Measurements from ENCODE around the gene TF.

Gene TF

DNA sequence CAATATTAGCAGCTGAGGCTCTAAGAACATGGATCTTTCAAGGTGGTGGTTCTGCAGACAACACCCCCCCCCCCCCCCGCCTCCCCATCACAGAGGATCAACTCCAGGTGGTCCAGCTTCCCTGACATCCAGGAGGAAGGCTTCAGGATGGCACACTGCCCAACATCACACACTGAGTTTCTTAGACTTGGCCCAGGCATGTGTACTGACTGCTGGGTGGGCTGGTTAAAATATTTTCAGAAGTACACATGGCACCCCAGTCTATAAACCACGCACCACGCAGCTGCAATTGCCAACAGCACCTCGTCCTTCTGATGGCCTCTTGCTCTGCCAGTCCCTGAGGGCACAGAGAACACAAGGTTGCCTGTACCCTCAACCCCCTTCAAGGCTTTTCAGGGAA is 81.5 kb downstream of the TF start:
- DNase-seq (ENCODE audit: low read depth, low spot score), result no peak
- TF ChIP-seq, protein P1, sequence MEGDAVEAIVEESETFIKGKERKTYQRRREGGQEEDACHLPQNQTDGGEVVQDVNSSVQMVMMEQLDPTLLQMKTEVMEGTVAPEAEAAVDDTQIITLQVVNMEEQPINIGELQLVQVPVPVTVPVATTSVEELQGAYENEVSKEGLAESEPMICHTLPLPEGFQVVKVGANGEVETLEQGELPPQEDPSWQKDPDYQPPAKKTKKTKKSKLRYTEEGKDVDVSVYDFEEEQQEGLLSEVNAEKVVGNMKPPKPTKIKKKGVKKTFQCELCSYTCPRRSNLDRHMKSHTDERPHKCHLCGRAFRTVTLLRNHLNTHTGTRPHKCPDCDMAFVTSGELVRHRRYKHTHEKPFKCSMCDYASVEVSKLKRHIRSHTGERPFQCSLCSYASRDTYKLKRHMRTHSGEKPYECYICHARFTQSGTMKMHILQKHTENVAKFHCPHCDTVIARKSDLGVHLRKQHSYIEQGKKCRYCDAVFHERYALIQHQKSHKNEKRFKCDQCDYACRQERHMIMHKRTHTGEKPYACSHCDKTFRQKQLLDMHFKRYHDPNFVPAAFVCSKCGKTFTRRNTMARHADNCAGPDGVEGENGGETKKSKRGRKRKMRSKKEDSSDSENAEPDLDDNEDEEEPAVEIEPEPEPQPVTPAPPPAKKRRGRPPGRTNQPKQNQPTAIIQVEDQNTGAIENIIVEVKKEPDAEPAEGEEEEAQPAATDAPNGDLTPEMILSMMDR (IDR thresholded peaks at IDR 0.05; ENCODE audit: low read depth, low read length), result no peak
- H3K4me3 ChIP-seq (ENCODE audit: low read depth, low read length), result no peak overlapping the region
- in situ Hi-C loops (cut with HindIII; ENCODE audit: low sequenced_read_pairs), result no loop called here

DNA sequence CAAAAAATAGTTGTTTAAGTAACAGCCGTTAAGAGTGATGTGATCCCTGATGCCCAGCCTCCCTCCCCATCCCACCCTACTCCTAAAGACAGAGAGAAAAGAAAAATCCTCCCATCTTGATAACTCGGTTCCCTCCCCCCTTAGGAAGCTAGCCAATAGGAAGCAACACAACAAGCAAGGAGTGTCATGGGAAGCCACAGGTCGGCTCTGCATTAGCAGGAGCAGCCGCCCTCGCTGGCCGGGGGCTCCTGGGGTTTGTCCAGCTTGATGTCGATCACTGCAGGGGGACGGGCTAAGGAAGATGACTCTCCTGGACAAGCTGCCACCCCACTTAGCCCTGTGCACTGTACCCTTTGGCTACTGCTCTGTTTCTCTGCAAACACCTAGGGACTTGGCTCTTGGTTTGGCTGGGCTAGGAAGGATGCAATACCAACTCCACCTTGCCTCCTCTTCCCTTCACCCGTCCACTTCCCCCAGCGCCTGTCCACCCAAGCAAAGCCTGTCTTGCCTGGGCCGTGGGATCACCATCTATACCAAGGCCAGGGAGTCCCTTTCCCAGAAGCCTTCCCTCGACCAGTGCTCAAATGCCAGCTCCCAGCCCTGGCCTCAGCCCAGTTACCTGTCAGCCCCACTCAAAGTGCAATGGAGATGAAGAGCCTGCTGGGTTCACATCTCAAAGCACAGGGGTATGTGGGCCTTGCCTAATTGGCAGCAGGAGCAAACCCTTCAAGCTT is 82.5 kb downstream of the TF start:
- in situ Hi-C loops (cut with HindIII; ENCODE audit: low sequenced_read_pairs), result no loop called here
- no peak overlapping the region for H3K4me3 ChIP-seq (ENCODE audit: low read depth, low read length)
- DNase-seq (ENCODE audit: low read depth, low spot score), result no peak
- TF ChIP-seq, protein P1 (IDR thresholded peaks at IDR 0.05; ENCODE audit: low read depth, low read length), result no peak

DNA sequence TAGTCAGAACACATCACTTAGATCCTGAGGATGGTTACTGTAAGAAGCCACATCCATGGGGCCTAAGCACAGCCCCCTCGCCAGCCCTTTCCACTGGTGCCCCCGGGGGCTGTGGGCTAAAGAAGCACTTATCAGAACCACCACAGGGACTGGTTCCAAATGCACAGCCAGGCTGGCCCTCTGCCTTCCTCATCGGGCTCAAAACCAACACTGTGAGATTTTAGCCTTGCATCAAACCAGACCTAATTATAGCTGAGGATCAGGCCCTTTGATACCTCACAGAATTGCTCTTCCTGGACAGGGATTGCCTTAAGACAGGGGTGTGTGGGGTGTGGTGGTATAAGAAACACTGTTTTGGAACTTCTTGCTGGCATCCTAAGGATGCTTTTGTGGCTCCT is 83.1 kb downstream of the TF start:
- no peak for DNase-seq (ENCODE audit: low read depth, low spot score)
- TF ChIP-seq, protein P1 (IDR thresholded peaks at IDR 0.05; ENCODE audit: low read depth, low read length), result no peak
- in situ Hi-C loops (cut with HindIII; ENCODE audit: low sequenced_read_pairs), result no loop called here
- no peak overlapping the region for H3K4me3 ChIP-seq (ENCODE audit: low read depth, low read length)

DNA sequence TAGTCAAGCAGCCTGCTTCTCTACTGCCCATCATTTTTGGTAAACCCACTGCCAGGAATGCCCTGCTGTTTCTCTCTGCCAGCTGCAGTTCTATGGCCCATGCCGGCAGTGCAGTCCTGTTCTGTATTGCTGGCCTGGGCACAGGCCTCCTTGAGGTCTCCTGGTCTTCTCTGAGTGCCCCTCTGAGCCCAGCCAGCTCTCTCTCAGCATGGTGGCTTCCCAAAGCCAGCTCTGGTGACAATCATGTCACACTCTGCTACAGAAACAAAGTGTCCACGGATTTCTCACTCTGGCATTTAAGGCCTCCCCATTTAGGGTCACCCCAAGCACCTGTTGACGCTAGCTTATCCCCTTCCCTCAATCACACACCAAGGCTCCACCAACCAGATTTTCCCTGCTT is 83.9 kb downstream of the TF start:
- DNase-seq (ENCODE audit: low read depth, low spot score), result no peak
- in situ Hi-C loops (cut with HindIII; ENCODE audit: low sequenced_read_pairs), result no loop called here
- no peak overlapping the region for H3K4me3 ChIP-seq (ENCODE audit: low read depth, low read length)
- TF ChIP-seq, protein P1 (IDR thresholded peaks at IDR 0.05; ENCODE audit: low read depth, low read length), result no peak

DNA sequence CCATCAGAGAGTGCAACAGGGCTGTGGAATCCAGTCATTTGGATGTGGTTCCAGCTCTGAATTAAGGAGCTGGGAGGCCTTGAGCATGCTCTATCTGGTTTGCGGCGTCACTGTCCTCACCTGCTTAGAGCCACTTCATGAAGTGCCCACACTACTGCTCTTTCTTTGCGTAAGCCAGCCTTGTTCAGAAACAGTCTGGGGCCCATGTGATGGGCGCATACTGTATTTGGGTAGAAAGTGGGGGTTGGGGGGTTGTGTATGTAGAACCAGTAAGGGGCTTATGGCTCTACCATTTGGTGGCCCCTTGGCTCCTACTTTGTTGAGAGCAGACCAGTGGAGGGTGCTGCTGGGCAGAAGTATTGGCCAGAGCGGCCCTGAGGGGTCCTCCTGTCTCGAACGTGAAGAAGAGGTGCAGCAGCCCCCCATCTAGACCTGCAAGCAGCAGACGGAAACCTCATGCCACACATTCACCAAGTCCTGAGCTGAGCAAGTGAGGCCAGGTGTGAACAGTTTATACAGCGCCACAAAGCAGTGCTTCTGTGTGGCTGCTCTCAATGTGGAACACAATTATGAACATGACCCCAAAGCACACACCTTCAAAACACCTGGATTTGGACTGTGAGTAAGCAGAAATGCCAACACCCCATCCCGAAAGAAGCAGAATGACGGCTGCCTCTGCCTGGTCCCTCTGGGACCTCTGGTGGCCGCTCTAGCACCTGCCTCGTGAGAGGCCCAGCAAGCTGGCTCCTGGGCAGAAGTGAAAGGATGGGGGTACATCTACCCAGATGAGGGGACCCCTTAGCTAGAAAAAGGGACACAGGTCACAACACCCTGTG is 86.0 kb downstream of the TF start:
- in situ Hi-C loops (cut with HindIII; ENCODE audit: low sequenced_read_pairs), result no loop called here

DNA sequence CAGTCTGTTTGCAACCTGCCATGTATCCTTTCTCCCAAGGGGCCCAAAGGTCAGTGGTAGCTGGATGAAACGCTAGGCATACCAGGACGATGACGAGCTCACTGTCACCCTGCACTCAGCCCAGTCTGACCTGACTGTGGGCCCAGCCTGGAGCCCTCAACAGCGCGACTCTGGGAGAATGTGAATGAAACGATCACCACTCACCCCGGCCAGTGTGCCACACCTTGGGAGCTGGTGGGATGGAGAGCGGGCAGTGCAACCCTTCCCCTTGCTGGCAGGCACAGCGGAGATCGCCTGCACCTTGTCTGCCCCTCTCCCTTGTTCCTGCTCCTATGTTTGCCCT is 86.6 kb downstream of the TF start:
- no peak for DNase-seq (ENCODE audit: low read depth, low spot score)
- H3K4me3 ChIP-seq (ENCODE audit: low read depth, low read length), result no peak overlapping the region
- in situ Hi-C loops (cut with HindIII; ENCODE audit: low sequenced_read_pairs), result no loop called here
- TF ChIP-seq, protein P1 (IDR thresholded peaks at IDR 0.05; ENCODE audit: low read depth, low read length), result no peak

More for the DNA sequence above, 86.0 kb downstream of the TF start:
- no peak overlapping the region for H3K4me3 ChIP-seq (ENCODE audit: low read depth, low read length)
- TF ChIP-seq, protein P1 (IDR thresholded peaks at IDR 0.05; ENCODE audit: low read depth, low read length), result no peak
- DNase-seq (ENCODE audit: low read depth, low spot score), result no peak

Measured in astrocyte of the spinal cord (primary cell).